Epithelial cell of esophagus (primary cell): ENCODE measurements around the gene RPL10A.

ENCODE experiments used
- DNase-seq: peaks from one replicate; pipeline ENCODE4 v3.0.0; 2010; ENCODE audit warnings: low read depth
- H3K4me3 ChIP-seq: 2 replicates; pipeline ENCODE4 v1.5.1; 2011; ENCODE audit warnings: mild to moderate bottlenecking, low read length, control low read depth
- TF ChIP-seq, protein P1 (sequence below): IDR thresholded peaks from 2 replicates; pipeline ENCODE4 v1.5.1; 2011; ENCODE audit warnings: low read depth, mild to moderate bottlenecking, low read length, control low read depth, inconsistent platforms; ENCODE audit not compliant: insufficient read depth; ENCODE audit errors: missing control alignments

Gene RPL10A

DNA sequence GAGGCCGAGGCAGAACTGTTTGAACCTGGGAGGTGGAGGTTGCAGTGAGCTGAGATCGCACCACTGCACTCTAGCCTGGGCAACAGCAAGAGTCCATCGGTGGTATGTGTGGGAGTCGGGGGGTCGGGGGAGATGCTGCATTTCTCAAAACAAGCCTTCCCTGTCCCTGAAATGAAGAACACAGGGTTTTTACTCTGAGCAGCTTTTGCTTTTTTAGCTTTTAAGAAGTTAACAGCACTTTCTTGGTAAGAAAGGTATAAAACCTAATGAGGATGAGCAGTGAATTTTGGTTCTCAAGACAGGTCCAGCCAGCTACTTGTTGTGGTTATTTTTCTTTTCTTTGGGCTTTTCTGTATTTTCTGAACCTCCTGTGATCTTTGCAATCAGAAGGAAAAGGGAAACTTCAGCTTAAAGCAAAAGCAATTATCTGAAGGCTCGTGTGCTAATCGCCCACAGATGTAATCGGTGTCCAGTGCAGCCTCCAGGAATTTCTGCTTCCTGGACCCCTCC is 3.7 kb downstream of the RPL10A start:
- TF ChIP-seq, protein P1, sequence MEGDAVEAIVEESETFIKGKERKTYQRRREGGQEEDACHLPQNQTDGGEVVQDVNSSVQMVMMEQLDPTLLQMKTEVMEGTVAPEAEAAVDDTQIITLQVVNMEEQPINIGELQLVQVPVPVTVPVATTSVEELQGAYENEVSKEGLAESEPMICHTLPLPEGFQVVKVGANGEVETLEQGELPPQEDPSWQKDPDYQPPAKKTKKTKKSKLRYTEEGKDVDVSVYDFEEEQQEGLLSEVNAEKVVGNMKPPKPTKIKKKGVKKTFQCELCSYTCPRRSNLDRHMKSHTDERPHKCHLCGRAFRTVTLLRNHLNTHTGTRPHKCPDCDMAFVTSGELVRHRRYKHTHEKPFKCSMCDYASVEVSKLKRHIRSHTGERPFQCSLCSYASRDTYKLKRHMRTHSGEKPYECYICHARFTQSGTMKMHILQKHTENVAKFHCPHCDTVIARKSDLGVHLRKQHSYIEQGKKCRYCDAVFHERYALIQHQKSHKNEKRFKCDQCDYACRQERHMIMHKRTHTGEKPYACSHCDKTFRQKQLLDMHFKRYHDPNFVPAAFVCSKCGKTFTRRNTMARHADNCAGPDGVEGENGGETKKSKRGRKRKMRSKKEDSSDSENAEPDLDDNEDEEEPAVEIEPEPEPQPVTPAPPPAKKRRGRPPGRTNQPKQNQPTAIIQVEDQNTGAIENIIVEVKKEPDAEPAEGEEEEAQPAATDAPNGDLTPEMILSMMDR: no peak
- H3K4me3 ChIP-seq: no peak overlapping the region
- no peak for DNase-seq

DNA sequence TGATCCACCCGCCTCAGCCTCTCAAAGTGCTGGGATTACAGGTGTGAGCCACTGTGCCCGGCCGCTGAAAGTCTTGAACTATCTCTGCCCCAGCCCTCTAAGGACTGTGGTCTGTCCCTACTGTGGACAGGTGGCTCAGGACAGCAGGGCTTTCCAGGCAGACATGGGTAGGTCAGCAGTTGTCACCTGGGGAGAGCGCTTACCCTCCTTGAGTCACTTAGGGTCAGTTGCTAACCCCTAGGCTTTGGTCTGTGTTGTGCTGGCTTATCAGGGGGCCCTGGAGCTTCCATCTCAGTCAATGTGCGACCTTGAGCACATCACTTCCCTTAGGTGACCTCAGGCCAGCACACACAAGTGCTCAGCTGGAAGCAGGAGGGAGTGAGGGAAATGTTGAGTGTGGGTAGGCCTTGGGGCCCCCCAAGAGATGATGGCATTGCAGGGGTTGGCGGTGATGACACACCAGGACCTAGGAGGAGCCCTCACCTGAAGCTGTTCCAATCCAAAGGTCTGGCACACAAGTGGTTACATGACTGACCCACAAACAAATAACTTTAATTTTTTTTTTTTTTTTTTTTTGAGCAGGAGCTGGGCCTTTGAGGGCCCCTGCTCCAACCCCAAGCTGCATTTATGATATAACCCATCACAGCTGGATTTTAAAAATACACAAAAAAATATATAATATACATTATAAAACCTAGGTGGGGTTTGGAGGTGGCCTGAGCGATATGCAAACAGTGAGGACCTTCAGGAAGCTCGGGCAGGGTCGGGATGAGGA is 5.1 kb downstream of the RPL10A start:
- no peak overlapping the region for H3K4me3 ChIP-seq
- no peak for DNase-seq
- TF ChIP-seq, protein P1: no peak

DNA sequence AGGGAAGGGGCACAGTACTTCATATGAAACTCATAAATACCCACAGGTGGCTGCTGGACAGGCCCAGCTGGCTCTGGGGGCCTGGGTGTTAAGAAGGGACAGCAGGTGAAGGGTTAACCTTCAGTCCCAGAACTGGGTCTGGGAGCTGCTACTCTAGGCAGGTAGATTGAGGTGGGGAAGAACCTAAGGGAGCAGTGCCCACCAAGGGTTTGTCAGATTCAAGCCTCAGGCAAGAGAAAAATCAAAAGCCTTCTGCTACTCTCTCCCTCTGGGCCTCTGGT is 5.6 kb downstream of the RPL10A start:
- no peak overlapping the region for H3K4me3 ChIP-seq
- no peak for DNase-seq
- TF ChIP-seq, protein P1: no peak

DNA sequence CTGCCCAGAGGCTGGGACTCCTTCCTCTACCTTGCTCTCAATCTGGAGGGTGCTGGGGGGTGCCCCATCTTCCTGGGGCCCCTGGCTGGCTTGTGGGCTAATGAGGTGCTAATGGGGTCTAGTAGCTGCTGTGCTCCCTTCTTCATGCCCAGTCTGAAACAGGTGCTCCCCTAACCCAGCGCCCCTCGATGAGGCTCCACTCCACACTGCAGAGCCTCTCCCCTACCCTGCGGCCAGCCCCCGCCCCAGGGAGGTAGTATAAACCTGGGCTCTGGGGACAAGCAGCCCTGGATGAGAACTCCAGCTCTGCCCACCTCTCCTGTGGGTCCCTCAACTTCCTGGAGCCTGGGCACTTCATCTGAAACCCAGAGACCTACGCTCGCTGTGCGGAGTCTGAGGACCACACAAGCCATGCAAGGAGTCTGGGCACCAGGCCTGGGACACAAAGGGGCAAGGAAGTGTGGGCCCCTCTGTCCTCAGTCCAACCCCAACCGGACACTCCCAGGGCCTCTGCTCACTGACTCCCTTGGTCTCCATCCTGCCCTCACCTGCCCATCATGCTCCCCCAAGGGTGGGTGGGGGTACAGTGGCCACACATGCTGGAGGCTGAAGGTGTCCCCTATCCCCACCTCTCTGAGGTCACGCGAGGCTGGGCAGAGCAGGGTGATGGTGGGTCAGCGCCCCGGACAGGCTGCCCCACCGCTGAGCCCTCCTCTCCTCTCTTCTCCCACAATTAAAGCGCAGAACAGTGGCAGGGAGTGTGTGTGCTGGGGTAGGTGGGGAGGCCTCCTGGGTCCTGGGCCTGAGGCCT is 6.1 kb downstream of the RPL10A start:
- no peak for DNase-seq
- TF ChIP-seq, protein P1: no peak
- H3K4me3 ChIP-seq: no peak overlapping the region

DNA sequence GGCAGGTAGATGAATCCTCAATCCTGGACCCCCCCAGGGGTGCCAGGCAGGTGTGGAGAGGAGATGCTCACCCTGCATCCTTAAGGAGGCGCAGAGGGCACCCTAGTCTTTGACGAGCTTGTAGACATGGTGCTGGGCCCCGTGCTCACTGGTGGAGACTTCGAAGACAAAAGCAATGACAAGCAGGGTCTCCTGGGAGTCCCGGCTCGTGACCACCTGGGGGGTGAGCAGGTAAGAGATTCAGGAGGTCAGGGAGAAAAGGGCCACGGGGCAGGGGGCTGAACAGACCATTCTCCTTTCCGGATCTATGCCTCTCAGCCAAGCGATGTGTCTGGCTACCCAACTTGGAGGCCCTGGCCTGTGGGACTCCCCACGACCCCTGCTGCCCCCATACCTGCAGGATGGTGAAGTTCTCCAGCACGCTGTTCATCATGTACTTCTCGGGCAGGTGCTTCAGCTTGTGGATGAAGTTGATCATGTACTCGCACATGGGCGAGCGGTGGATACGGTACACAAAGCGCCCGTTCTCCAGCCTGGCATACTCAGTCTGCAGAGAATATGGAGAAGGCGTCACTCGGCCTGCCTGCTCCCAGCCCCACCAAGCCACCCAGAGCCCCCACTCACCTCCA is 6.9 kb downstream of the RPL10A start:
- DNase-seq: no peak
- H3K4me3 ChIP-seq: no peak overlapping the region

DNA sequence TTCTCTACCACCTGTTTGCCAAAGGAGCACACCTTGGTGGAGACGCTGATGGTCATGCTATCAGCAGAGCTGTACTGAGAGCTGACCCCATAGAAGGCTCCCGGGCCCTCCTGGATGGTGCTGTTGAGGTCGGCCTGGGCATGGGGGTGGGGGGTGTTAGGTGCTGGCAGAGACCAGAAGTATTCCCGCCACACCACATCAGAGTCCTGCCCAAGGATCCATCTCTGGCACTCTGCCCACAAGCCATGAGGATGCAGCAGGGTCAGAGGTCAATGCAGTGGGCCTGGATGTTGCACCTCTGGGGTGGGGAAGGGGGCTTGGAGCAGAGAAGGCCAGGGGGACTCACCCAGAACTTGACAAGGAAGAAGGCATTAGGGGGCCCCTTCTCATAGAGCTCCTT is 7.4 kb downstream of the RPL10A start:
- DNase-seq: no peak
- H3K4me3 ChIP-seq: no peak overlapping the region
- TF ChIP-seq, protein P1: no peak

More for the DNA sequence above, 6.9 kb downstream of the RPL10A start:
- TF ChIP-seq, protein P1: no peak
